Stimulated activated CD4-positive, alpha-beta T cell treated with anti-CD3 and anti-CD28 coated beads, Interleukin-15, amount 100 ng/mL, for 24 hours (primary cell): ENCODE measurements around the gene TCEA2.

Experiments used
- DNase-seq: peaks from one replicate; pipeline ENCODE4 v3.0.0-alpha.2; 2020

Gene TCEA2

GRCh38 chr20:64067733-64068307 is 4.8 kb downstream of the TCEA2 start:
- DNase-seq, result no peak

GRCh38 chr20:64068386-64069208 is 5.6 kb downstream of the TCEA2 start:
- no peak for DNase-seq

- DNase-seq, result no peak
Measured at GRCh38 chr20:64069209-64069613, 6.2 kb downstream of the TCEA2 start.

- no peak for DNase-seq
Measured at GRCh38 chr20:64069614-64070243, 6.7 kb downstream of the TCEA2 start.

GRCh38 chr20:64070244-64070993 is 7.4 kb downstream of the TCEA2 start:
- no peak for DNase-seq

GRCh38 chr20:64071341-64072332 is 8.6 kb downstream of the TCEA2 start:
- no peak for DNase-seq

GRCh38 chr20:64072498-64073063 is 9.6 kb downstream of the TCEA2 start:
- no peak for DNase-seq

GRCh38 chr20:64073476-64074183 is 10.6 kb downstream of the TCEA2 start:
- no peak for DNase-seq

GRCh38 chr20:64074184-64074789 is 11.3 kb downstream of the TCEA2 start:
- no peak for DNase-seq

GRCh38 chr20:64074963-64075362 is 12.0 kb downstream of the TCEA2 start:
- DNase-seq, result no peak

- no peak for DNase-seq
Measured at GRCh38 chr20:64075556-64075955, 12.6 kb downstream of the TCEA2 start.

- no peak for DNase-seq
Measured at GRCh38 chr20:64076061-64076997, 13.3 kb downstream of the TCEA2 start.

- peak; percentile 68 for DNase-seq
Measured at GRCh38 chr20:64077094-64077493, 14.1 kb downstream of the TCEA2 start.

- no peak for DNase-seq
Measured at GRCh38 chr20:64077541-64077875, 14.5 kb downstream of the TCEA2 start.

GRCh38 chr20:64077876-64078551 is 15.0 kb downstream of the TCEA2 start:
- DNase-seq, result peak; percentile 68

- no peak for DNase-seq
Measured at GRCh38 chr20:64078934-64079272, 15.9 kb downstream of the TCEA2 start.

- peak; percentile 84 for DNase-seq
Measured at GRCh38 chr20:64079273-64080012, 16.4 kb downstream of the TCEA2 start, which contains the start of gene RGS19. Gene RGS19, minus strand, starts transcription at chr20:64079518. Its CDS starts 2,632 bp downstream, at chr20:64076886.
